HFF-Myc (cell line): ENCODE results near the gene NCKAP5.

ENCODE experiments used
- DNase-seq: peaks from one replicate; pipeline ENCODE4 v3.0.0-alpha.2; 2011; ENCODE audit warnings: low read depth; ENCODE audit errors: extremely low read depth
- H3K4me3 ChIP-seq: replicated peaks from 2 replicates; pipeline ENCODE4 v1.5.1; 2011; ENCODE audit warnings: low read depth, mild to moderate bottlenecking, control low read depth, low read length
- TF ChIP-seq, protein P1 (sequence below): IDR thresholded peaks from 2 replicates; pipeline ENCODE4 v1.5.1; 2012; ENCODE audit warnings: mild to moderate bottlenecking, low read depth, low read length, control low read depth; ENCODE audit errors: missing control alignments

NCKAP5 gene

DNA sequence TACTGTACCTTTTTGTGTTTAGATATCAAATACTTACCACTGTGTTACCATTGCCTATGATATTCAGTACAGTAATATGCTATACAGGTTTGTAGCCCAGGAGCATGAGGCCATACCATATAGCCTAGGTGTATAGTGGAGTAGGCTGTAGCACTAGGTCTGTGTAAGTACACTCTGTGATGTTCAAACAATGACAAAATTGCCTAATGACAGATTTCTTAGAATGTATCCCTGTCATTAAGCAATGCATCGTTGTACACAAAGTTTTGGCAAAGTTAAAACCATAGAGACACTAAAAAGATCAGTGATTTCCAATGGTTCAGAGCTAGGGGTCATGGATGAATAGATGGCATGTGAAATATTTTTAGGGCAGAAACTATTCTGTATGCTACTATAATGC lies 415.5 kb downstream of the NCKAP5 start:
- TF ChIP-seq, protein P1, sequence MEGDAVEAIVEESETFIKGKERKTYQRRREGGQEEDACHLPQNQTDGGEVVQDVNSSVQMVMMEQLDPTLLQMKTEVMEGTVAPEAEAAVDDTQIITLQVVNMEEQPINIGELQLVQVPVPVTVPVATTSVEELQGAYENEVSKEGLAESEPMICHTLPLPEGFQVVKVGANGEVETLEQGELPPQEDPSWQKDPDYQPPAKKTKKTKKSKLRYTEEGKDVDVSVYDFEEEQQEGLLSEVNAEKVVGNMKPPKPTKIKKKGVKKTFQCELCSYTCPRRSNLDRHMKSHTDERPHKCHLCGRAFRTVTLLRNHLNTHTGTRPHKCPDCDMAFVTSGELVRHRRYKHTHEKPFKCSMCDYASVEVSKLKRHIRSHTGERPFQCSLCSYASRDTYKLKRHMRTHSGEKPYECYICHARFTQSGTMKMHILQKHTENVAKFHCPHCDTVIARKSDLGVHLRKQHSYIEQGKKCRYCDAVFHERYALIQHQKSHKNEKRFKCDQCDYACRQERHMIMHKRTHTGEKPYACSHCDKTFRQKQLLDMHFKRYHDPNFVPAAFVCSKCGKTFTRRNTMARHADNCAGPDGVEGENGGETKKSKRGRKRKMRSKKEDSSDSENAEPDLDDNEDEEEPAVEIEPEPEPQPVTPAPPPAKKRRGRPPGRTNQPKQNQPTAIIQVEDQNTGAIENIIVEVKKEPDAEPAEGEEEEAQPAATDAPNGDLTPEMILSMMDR: no peak
- DNase-seq: no peak
- no peak overlapping the region for H3K4me3 ChIP-seq

DNA sequence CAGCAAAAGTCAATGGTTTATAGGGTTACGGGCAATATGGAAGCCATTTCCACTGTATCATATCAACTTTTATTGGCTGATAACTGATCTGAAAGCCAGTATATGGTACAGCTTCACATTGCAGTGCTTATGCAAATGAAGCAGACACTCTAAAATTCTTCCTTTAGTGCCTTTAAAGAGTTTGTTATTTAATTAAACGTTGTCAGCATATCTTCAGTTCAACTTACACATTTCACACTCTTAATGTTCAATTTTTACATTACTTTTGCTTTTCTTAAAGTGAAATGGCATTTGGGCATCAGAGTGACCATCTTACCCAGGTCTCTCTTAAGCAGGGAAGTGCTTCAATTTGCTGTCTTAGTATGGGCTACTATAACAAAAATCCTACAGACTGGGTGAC lies 420.1 kb downstream of the NCKAP5 start:
- H3K4me3 ChIP-seq: no peak overlapping the region
- TF ChIP-seq, protein P1: no peak

DNA sequence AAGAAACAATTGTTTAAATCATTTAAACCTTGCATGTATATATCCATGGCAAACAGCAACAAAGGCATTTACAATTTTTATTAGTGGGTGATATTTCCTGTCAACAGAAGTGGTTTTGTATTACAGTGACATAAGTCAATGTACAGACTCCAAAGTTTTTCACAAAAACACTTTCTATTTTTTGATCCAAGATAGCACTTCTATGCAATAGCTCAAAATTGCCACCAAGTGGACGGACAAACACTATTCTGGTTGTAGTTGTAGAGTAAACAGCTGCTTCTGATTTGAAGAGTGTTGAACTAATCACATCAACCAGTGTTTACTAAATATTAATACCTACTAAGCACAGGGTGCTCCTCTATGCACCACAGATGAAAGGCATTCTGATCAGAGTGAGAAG lies 421.4 kb downstream of the NCKAP5 start:
- TF ChIP-seq, protein P1: no peak
- no peak overlapping the region for H3K4me3 ChIP-seq
- DNase-seq: no peak

More for the DNA sequence above, 420.1 kb downstream of the NCKAP5 start:
- no peak for DNase-seq

DNA sequence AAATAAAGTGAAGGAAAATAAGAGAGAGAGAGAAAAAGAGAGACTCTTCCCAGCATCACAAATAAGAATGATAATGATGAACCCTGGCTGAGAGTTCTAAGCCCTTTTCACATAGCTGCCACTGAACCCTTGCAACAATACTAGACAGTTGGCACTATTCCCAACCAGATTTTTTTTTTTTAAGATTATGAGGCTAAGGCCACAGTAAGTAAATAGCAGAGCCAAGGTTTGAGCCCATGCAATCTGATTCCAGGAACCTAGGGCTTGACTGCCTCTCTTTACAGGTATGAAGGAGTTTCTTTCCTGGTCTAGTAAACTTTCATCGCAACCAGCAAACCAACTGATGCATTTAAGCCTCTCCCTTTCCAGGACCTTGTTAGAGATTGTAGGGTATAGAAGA lies 424.6 kb downstream of the NCKAP5 start:
- no peak for DNase-seq
- TF ChIP-seq, protein P1: no peak
- no peak overlapping the region for H3K4me3 ChIP-seq

DNA sequence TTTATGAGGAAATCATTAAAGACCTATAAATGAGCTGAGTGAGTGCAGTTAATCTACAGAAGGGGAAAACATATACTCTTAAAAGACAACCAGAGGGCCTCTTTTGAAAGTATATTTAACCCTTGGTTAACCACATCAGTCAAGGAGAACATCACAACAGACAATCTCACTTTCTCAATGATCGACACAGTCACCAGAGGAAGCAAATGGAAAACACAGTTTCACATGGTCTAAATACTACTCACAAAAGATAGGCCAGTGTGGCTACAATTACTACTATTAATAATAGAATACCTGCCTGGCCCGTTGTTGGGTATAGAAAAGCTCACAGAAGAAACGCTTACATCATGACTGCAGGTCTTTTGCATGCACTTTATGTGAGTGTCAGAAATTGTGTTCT lies 426.2 kb downstream of the NCKAP5 start:
- DNase-seq: no peak
- TF ChIP-seq, protein P1: no peak
- no peak overlapping the region for H3K4me3 ChIP-seq

DNA sequence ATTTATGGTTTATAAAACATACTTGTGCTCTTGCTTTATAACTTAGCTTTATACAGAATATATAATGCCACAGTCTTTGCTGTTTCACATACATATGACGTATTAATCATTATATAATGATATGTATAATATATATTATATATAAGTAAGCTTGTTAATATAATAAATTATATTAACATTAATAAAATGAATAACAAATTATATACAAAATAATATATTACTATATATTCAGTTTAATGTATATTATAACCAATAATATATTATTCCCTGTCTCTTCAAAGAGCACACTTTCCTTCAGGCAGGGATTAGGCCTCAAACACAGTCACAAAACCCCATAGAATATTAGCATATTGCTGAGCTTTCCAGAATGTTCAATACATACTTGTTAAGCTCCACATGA lies 427.6 kb downstream of the NCKAP5 start:
- H3K4me3 ChIP-seq: no peak overlapping the region
- TF ChIP-seq, protein P1: no peak
- DNase-seq: no peak

DNA sequence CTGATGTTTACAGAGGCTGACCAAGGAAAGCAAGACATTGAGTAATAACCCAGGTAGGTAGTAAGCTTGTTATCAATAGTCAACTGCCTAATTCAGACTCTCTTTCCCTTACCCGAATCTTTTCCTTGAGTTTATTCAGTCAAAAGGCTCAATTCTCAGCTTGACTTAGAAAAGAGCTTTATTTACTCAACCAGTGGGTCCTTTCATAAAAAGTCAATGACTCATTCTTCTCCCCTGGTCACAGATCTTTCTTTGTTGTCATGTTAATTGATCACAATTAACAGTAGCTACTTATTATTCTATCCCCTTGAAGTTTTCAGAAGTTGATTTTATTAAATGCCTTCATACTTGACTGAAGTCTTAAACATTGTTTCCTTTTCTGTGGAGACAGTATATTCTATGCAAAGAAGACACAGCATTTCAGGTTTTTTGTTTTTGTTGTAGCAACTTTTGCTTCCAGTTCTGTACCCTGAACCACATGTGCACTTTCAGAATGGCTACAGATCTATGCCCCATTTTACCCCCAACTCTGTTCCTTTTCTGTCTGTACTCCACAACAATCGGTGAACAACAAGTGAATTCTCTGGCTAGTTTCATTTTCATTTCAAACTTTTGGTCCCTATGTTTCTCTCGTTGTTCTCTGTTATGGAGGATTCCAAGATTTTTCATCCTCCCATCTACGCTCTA lies 428.3 kb downstream of the NCKAP5 start:
- H3K4me3 ChIP-seq: no peak overlapping the region
- no peak for DNase-seq
- TF ChIP-seq, protein P1: no peak
